Prostate gland (tissue), 2 donors: Measurements from ENCODE around the gene ACADS.

Source experiments
- POLR2A ChIP-seq: fragments of 450-650 bp; IDR thresholded peaks from one replicate; pipeline ENCODE4 v1.6.1; 2016; ENCODE audit warnings: antibody characterized with exemption, mild to moderate bottlenecking
- TF ChIP-seq, protein P1 (sequence below), 4 experiments: fragments of 200-600 bp in 2 of 4; fragments of 450-650 bp in 2 of 4; sonication (generic) in 2 of 4; IDR thresholded peaks; 1 replicate in 3 of 4; 2 replicates in 1 of 4; pipeline ENCODE4 v1.5.1; 2016 to 2019; ENCODE audit warnings: antibody characterized with exemption in 4 of 4, mild to moderate bottlenecking in 2 of 4, moderate library complexity in 2 of 4

DNA sequence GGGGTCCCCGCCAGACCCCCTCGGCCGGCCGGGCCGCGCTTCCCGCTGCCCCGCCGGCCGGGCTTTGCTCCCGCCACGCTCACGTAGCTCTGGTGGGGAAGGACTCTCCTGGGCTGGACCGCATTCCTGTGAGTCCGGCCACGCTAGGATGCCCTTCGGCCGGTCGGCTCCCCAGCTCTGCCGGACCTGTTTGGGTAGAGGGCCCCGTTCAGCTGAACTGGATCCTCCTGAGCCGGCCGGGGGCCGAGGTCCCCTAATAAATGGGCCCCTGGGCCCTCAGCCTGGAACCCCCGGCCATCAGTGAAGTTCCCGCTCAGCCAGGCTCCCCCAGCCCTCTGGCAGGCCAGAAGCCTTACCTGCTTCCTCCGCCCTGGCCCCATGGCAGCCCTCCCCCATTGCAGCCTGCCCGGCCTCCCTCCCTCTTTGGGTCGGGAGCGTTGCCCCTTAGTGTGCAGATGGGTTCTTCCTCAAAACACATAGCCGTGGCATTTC is 14.8 kb upstream of the ACADS start:
- TF ChIP-seq POLR2A, result no peak
- TF ChIP-seq, protein P1, sequence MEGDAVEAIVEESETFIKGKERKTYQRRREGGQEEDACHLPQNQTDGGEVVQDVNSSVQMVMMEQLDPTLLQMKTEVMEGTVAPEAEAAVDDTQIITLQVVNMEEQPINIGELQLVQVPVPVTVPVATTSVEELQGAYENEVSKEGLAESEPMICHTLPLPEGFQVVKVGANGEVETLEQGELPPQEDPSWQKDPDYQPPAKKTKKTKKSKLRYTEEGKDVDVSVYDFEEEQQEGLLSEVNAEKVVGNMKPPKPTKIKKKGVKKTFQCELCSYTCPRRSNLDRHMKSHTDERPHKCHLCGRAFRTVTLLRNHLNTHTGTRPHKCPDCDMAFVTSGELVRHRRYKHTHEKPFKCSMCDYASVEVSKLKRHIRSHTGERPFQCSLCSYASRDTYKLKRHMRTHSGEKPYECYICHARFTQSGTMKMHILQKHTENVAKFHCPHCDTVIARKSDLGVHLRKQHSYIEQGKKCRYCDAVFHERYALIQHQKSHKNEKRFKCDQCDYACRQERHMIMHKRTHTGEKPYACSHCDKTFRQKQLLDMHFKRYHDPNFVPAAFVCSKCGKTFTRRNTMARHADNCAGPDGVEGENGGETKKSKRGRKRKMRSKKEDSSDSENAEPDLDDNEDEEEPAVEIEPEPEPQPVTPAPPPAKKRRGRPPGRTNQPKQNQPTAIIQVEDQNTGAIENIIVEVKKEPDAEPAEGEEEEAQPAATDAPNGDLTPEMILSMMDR (IDR thresholded peaks at IDR 0.05), result no peak
